ENCODE measurements around the gene RAB24.

- no peak for TF ChIP-seq CTCF (IDR thresholded peaks at IDR 0.05)
- no peak for TF ChIP-seq POLR2A (IDR thresholded peaks at IDR 0.05)
These were observed 45.8 kb upstream of the RAB24 start for GRCh38 chr5:177349362-177349647.
